NCI-H1105 treated with DMSO at 0.1 percent for 48 hours (cell line): Measurements from ENCODE around the gene EDDM13.
"Not testable (repeated sequence)": the region's sequence is repeated elsewhere in the genome, so short reads cannot be mapped to it uniquely, and the experiment has no call there.

Source experiments
- DNase-seq: peaks from one replicate; lab custom pipeline; 2025; lab: John Stamatoyannopoulos, UW

Gene EDDM13

DNA sequence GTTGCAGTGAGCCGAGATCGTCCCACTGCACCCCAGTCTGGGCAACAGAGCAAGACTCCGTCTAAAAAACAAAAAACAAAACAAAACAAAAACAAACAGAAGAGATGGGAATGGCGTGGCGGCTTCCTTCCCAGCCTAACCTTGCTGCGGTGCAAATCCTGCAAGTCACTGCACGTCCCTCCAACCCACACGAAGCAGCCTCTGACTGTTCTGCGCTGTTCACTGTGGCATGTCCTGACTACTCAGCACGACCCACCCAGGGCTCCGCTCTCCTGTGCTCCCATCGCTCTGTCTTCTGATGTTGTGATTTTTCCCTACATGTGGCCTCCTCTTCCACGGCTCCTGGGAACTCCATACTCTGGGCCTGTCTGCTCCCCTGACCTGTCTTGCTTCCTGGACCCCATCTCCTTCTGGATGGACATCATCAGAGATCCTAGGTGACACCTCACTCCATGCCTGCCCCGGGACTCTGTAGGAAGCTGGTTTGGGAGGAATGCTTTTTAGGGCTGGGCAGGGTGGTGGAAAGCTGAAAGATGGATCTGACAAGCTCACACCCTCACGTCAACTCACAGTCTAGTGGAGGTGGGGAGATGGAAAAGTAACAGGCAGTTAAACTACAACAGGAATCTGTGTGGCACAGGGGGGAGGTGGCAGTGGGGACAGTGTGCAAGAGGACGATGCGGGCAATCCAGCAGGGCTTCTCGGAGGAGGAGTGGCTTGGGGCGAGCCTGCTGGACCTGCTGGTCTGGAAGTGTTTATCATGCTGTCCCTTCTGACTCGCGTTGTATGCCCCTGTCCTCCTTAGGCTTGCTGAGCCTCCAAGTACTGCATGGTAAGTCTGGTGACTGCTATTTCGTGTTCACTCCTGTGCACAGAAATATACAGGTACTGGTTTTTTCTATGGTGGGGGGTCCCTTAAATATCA lies 23.2 kb downstream of the EDDM13 start:
- DNase-seq = no peak

DNA sequence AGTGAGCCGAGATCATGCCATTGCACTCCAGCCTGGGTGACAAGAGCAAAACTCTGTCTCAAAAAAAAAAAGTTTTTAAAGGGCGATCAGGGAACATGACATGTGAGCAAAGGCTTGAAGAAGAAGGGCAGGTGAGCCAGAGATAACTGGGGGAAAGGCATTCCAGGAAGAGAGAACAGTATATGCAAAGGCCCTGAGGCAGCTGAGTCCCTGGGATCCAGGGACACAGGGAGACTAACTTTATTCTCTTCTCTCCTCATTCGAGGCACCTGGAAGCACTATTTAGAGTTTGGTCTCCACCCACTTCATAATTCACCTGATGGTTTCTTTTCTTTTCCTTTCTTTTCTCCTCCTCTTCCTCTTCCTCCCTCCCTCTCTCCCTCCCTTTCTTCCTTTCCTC lies 24.5 kb downstream of the EDDM13 start:
- no peak for DNase-seq

DNA sequence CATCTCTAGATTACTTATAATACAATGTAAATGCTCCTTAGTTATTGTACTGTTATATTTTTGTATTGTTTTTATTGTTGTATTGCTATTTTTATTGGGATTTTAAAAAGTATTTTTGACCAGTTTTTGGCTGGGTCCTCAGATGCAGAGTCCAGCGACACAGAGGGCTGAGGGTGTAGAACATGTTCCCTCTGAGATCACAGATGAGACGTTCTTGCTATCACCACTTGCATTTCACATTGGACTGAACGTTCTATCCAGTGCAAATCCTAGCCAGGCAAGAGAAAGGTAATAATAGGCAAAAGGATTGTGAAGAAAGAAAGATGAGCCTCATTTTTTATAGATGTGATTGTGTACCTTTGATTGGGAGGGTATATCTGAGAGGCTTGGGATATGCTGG lies 27.1 kb downstream of the EDDM13 start:
- no peak for DNase-seq

DNA sequence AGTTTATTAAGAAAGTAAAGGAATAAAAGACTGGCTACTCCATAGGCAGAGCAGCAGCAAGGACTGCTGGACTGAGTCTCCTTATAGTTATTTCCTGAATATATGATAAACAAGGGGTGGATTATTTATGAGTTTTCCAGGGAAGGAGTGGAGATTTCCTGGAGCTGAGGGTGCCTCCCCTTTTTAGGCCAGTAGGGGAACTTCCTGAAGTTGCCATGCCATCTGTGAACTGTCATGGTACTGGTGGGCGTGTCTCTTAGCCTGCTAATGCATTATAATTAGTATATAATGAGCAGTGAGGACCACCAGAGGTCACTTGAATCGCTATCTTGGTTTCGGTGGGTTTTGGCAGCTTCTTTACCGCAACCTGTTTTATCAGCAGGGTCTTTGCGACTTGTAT lies 28.6 kb downstream of the EDDM13 start:
- no peak for DNase-seq

DNA sequence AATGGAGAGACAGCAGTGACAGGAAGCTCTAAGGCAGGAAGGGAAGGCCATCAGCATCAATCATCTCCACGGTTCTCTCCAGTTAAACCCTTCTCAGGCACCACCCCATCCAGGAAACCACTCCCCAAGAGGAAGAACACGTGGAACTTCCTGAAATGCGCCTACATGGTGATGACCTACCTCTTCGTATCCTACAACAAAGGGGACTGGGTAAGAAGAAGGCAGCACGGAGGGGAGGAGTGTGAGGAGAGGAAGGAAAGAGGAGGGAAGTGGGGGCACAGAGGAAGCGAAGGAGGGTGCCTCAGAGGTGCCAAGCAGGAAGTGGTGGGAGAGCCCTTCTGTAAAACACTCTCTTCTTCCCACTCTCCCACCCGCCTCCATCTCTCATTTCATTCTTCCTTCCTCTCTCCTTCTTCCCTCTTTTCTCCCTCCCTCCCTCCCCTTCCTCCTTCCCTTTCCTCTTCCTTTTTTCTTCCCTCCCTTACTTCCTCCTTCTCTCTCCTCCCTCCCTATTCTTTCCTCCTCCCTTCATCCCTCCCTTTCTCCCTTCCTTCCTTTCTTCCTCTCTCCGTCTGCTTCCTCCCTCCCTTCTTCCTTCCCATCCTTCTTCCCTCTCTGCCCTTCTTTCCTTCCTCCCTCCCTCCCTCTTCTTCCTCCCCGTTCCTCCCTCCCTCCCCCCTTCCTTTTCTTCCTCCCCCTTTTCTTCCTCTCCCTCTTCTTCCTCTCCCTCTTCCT lies 29.5 kb downstream of the EDDM13 start:
- DNase-seq = no peak

DNA sequence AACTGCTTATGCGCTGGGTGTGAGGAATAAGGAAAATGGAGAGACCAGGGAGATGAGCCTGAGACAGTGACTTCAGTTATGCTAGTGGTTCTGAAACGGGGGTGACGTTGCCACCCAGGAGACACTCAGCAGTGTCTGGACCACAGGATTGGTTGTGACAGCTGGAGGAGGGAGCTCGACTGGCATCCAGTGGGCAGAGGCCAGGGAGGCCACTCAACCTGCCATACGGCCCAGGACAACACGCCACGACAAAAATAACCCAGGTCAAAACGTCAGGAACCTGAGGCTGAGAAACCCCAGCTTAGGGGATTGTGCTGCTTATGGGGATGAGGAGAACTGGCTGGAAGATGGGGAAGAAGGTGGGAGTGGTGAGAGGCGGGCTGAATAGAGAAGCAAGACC lies 31.7 kb downstream of the EDDM13 start:
- DNase-seq = no peak

DNA sequence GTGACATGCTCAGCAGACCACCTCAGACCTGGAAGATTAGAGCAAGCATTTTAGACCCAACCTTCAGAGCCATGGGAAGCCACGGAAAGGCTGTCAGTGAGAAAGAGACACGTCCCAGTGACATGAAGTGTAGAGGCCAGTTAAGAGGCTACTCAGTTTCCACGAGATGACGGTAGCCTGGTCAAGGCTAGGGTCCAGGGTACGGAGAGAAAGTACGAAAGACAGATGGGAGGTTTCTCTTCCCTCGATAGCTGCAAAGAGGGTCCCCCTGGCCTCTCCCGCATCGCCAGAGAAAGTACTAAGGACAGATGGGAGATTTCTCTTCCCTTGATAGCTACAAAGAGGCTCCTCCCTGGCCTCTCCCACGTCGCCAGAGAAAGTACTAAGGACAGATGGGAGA lies 33.5 kb downstream of the EDDM13 start:
- no peak for DNase-seq

DNA sequence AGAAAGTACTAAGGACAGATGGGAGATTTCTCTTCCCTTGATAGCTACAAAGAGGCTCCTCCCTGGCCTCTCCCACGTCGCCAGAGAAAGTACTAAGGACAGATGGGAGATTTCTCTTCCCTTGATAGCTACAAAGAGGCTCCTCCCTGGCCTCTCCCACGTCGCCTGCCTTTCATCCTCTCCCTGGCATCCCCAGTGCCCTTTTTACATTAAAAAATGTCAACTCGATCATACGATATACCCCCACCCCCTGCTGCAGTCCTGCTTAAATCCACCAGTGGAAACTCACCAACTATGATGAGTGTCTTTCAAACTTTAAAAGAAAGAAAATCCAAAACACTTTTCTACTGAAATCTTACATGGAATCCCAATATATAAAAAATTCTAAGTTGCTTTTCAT lies 34.5 kb downstream of the EDDM13 start:
- not testable (repeated sequence) for DNase-seq

DNA sequence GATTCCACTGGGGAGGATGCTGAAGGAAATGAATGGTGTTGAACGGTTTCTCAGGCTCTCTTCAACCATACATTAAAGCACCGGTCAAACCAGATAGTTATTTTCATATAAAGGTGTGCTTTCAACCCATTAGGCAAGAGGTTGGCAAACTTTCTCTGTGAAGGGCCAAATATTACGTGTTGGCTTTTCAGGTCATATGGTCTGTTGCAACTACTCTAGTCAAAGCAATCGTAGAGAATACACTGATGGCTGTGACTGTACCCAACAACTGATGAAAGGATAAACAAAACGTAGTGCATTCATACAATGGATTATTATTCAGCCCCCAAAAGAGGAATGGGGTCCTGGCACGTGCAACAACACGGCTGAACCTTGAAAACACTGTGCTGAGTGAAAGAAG lies 36.2 kb downstream of the EDDM13 start:
- no peak for DNase-seq

DNA sequence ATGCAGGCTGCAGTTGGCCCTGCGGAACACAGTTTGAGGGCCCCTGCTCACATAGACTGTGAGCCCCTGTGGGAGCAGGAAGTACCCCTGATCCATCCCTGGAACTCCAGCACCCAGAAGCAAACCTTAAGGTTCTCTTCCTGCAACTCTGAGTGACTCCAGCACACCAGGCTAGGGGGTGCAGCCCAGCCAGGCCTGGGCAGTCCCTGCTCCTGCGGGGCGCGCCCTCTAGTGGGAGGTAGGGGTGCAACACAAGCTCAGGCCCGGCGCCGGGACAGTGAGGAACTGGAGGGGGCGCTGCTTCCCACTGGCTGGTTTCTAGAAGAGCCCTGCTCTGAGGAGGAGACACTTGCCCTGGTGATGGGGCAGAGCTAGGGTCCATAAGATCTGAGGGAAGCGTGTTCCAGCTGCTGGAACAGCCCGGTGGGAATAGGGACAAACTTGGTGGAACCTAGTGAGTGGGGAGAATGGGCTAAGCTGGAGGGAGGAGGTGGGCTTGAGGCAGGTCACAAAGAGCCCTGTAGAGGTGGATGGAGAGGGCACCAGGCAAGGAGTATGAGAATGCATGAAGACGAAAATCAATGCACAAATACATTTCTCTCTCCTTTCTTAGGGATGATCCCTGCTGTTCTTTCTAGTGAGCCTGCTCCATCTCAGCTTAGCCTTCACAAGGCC lies 37.1 kb downstream of the EDDM13 start:
- DNase-seq = peak; percentile 16

DNA sequence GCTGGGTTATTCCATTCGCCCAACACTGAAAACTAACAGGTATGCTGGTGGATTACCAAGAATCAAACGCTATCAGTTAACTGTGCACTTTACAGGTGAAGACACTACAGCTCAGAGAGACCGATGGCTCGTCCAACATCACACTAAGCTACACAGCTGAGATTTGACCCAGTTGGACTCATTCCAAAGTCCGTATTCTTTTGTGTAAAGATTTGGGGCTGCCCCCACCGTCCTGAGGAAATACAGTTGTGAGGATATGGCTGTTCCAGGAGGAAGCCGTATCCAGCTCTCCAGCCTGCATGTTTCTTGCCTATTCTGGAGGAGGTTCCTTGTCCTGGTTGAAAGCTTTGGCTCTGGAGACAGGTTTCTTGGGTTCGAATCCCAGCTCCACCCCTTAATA lies 37.9 kb downstream of the EDDM13 start:
- DNase-seq = no peak

DNA sequence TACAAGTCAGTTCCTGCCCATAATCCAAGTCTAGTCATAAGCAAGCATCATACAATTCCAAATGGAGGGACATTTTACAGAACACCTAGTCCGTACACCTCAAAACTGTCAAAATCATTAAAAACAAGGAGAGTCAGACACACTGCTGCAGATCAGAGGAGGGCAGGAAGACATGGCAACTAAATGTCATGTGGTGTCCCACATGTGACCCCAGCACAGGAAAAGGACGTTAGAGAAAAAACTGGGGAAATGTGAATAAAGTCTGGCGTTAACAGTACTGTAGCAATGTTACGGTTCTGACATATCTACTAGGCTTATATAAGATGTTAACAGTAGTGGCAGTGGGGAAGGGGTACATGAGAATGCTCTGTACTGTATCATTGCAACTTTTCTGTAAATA lies 39.8 kb downstream of the EDDM13 start:
- DNase-seq = no peak

DNA sequence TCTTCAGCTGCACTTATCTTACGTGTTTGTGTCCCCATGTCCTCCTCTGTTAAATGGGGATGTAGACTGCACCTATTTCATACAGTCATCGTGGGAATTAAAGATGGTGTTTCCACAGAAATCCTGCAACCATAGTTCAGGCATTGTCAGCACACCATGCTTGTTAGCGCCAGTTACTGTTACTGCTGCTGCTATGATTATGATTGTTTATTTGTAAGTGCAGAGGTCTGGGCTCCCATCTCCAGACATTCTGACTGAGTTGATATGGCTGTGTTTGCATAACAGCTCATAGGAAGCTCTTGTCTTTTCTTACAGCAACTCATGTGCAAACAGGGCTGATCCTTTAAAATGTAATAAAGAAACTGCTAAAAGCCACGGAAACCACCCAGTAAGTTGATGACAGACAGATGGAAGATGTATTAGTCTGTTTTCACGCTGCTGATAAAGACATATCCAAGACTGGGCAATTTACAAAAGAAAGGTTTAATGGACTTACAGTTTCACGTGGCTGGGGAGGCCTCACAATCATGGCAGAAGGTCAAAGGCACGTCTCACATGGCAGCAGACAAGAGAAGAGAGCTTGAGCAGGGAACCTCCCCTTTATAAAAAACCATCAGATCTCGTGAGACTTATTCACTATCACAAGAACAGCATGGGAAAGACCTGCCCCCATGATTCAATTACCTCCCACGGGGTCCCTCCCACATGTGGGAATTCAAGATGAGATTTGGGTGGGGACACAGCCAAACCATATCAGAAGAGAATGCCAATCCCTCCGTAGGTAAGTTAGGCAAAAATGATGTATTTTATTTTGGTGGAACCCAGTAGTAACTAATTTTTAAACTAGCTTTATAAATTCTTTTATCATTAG lies 40.5 kb downstream of the EDDM13 start:
- DNase-seq = no peak

DNA sequence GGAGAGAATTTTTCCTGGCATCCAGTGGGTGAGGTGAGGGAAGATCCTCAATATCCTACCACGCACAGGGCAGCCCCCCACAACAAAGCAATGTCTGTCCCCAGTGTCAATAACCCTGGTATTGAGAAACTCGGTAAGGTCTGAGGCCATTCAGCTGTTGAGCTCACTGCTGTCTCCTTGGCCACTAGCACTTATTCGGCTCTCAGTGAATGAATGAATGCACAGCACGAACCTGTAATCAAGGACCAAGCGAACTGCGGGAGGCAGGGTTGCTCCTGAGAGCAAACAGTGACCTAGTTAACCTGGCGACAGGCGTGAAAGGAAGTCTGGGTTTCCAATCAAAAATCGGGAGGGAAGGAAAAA lies 41.5 kb downstream of the EDDM13 start:
- DNase-seq = no peak

DNA sequence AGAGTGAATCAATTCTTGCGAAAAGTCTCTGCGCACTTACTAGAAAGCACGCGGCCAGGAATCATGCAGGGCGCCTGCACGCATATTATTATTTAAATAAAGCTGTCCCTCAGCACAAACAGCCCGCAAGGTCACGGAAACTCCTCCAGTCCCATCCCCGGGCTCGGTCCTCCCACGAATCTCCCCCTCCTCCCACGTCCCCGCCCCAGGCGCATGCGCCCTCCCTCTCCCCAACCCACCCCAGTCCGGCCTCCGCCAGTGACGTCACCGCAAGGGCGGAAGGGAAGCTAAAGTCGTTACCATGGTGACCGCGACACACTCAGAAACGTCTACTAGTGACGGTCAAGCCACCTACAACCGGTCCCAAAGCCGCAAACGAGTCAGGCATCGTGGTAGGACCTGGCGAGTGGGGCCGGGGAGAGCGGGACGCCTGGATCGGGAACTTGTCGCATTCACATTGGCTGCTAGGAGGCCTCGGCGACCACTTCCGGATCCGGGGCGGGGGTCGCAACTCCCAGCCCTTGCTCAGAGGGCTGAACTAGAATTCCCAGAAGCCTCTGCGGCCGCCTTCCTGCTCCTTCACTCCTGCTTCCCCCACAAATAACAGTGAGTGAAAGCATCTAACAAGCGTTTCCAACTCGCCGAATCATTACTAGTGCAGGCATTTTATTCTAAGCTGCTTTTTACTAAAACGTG lies 42.0 kb downstream of the EDDM13 start, which contains the start of gene ZSCAN5A:
TSS of gene ZSCAN5A (minus strand) at position 459 of the 696 bp plus-strand sequence. CDS start 89,793 bp downstream, outside the sequence.
- peak; percentile 98 for DNase-seq

DNA sequence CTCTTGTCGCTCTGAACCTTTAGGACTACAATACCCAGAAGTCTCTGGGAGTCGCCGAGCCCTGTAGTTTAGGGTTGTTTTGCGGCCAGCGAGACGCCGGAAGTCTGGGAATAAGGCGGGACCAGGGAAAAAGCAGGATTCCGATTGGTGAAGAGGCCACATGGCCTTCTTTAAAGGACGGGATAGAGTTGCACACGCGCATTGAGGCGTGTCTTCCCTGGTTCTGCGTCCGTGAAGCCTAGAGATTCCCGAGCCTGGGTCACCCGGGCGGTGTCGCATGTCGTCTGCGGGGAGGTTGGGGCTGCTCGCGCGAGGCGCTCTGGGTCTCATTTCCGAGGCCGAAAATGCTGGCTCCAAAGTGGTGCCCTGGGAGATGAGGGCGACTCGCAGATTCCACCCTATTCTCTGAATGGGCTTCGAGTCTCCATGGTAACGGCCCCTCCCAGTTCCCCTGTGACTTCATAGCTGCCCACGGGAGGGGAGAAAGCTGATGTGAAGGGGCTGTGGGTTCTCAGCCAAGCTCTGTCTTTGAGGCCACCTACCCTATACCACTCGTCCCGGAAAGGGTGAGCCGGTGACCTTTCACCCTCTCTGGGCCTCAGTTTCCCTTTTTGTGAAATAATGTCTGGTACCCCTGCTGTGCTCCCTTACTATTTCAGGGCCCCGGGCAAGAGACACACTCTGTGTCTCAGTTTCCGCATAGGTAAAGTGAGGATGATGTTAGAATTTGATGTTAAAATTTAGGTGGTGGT lies 42.7 kb downstream of the EDDM13 start:
- DNase-seq = peak; percentile 98

DNA sequence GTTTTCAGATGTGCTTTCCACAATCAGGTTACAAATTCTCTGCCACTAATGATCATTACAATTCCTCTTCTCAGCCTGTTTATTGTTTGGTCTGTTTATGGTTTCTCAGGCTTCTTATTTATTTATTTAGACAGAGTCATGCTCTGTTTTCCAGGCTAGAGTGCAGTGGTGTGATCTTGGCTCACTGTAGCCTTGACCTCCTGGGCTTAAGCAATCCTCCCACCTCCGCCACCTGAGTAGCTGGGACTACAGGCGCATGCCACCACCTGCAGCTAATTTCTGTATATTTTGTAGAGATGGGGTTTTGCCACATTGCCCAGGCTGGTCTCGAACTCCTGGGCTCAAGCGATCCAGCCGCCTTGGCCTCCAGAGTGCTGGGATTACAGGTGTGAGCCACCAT lies 44.2 kb downstream of the EDDM13 start:
- DNase-seq = no peak

DNA sequence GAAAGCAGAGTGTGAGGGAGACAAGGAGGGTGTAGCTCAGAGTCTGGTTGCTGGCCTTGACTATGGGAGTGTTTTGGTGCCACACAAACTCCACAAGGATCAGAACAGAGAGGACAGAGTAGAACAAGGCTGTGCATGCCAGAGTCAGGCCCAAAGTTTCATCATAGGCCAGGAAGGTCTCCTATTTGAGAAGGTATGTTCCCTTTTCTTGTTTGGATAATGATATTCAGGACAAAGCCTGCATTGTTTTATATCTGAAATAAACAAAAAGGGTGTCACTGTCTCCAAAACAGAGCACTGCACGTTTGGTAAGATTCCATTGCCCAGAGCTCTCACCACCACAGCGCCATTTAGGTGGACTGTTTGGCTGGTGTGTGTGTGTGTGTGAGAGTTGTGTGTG lies 45.2 kb downstream of the EDDM13 start:
- no peak for DNase-seq

DNA sequence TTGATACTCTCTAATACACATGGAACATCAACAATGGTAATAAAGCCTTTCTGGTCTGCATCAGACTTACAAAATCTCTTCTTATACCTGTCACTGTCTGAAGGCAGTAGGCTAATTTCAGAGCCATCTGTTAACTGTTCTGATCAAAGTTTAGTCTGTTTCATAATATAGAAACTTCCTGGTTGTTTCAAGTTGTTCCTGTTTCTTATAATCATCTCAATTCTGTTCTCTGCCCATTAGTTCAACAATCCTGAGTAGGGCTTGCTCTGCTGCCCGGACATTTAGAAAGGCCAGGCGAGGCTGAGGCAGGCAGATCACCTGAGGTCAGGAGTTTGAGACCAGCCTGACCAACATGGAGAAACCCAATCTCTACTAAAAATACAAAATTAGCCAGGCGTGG lies 47.4 kb downstream of the EDDM13 start:
- DNase-seq = no peak

DNA sequence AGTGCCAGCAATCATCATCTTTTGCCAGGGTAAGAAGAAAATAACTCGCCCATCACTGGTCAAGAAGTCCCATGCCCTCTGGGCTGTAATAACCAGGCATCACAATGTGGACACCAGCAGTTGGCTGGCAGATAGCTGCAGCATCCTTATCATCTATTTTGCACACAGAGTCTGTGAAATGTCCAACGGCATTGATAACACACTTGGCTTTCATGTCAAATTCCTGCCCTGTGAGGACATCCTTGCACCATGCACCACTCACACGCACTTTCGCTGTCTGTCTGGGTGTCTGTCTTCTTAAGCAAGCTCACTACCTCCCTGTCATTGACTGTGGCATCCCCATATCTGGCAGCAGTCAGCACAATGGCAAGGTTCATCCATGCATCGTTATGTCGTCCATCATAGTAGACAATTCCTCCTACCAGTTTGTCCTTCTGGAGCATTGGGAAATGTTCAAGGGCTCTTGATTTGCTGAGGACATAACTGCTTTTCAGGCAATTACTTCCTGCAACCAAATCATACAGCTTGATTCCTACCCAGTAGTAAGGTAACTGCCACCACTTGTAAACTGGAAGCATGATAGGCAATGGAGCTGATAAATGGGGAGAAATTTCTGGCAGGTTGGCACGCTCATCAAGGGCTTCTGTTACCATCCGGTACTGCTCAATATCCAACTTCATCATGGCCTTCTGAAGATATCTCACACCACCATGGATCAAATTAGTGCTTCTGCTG lies 48.9 kb downstream of the EDDM13 start:
- no peak for DNase-seq
